GM12875 (cell line): ENCODE data around the gene HIVEP3.

ENCODE experiments used
- H3K4me3 ChIP-seq: one replicate; pipeline ENCODE4 v1.5.1; 2011; ENCODE audit warnings: low read depth, low read length, control low read depth
- CTCF ChIP-seq: IDR thresholded peaks from 2 replicates; pipeline ENCODE4 v1.5.1; 2011; ENCODE audit warnings: low read depth, mild to moderate bottlenecking, control low read depth, inconsistent platforms, low read length, moderate library complexity, borderline replicate concordance; ENCODE audit not compliant: insufficient read depth

Gene HIVEP3

GRCh38 chr1:41917076-41917475, 1.6 kb downstream of the HIVEP3 start:
- no peak overlapping the region for H3K4me3 ChIP-seq
- TF ChIP-seq CTCF, result no peak

- no peak for TF ChIP-seq CTCF
- H3K4me3 ChIP-seq, result no peak overlapping the region
These were observed 2.7 kb downstream of the HIVEP3 start for GRCh38 chr1:41915786-41916571.

GRCh38 chr1:41914516-41914915, 4.2 kb downstream of the HIVEP3 start:
- no peak for TF ChIP-seq CTCF
- no peak overlapping the region for H3K4me3 ChIP-seq

- no peak for TF ChIP-seq CTCF
- no peak overlapping the region for H3K4me3 ChIP-seq
These were observed 5.7 kb downstream of the HIVEP3 start for GRCh38 chr1:41913014-41913413.

GRCh38 chr1:41908288-41908895, 10.3 kb downstream of the HIVEP3 start:
- no peak for TF ChIP-seq CTCF
- no peak overlapping the region for H3K4me3 ChIP-seq

- H3K4me3 ChIP-seq, result no peak overlapping the region
- TF ChIP-seq CTCF, result no peak
These were observed 11.3 kb downstream of the HIVEP3 start for GRCh38 chr1:41907446-41907845.

GRCh38 chr1:41906943-41907342, 11.8 kb downstream of the HIVEP3 start:
- TF ChIP-seq CTCF, result no peak
- no peak overlapping the region for H3K4me3 ChIP-seq
